Adipose tissue (tissue), 3 donors: ENCODE data around the gene CD81. TPM values are rescaled to one million over a fixed set of nuclear protein-coding genes. Genes with fewer than 3 reads are reported as not detected.

Experiments
- H3K27ac ChIP-seq: one replicate; pipeline ENCODE4 v1.5.1; 2013; ENCODE audit warnings: low read depth, low read length
- WGBS, 3 donors: extraction: QIAGEN DNeasy Blood & Tissue Kit; methylation state at CpG; one replicate each; pipeline ENCODE4 v1.1.7; 2013; 5-methylcytosine and 5-hydroxymethylcytosine counted together
- polyA plus RNA-seq, 3 donors: library from polyadenylated mRNA; stranded (reverse); fragments of 200-250 nt; gene quantifications; one replicate each; pipeline ENCODE4 v1.2.3, GENCODE V29; 2013
- donor health status: healthy with polysubstance abuse.
- donor health status: Bipolar disorder and iron deficiency.
- donor health status: healthy.

CD81 gene
- polyA plus RNA-seq, 3 donors = 296 to 1,314 (median 632) TPM

- WGBS, 3 donors = 92 to 97% (median 95%) methylated on average over 7 of the region's 7 CpGs
- H3K27ac ChIP-seq = no peak overlapping the region
Measured at GRCh38 chr11:2368178-2368850, 8.8 kb upstream of the CD81 start.

DNA sequence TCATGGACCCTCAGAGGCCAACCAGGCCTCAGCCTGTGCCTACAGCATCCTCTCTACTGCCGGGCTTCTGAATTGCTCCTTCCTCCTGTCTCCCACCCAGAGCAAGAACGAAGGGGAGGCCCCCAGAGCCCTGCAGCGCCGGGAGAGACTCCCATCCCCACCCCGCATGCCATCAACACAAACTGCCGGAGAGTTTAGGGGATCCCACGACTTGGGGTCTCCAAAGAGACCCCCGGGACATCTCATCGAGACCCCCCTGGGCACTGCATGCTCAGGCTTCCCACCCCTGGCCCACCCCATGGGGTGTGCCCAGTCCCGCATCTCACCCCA, 8.3 kb upstream of the CD81 start:
- H3K27ac ChIP-seq = no peak overlapping the region
- WGBS, 3 donors = 78 to 87% (median 85%) methylated on average over 10 of the region's 10 CpGs

DNA sequence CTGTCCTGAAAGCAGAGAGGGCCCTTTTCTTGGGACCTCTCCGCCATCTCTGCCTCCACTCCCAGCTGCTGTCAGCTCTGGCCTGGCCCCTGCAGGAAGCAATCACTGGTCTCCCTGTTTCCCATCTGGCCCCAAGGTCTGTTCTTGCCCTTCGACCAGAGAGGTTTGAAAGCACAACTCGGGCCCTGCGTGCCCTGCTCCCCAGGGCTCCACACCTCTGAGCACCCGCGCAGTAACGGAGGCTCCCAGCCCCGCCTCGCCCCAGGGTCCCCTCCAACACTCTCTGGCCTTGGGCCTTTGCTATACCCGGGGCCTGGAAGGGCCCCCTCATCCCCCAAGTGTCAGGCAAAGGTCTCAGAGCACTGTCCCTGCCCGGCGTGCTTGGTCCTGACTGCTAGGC, 7.8 kb upstream of the CD81 start:
- 79 to 90% (median 82%) methylated on average over 12 of the region's 12 CpGs for WGBS, 3 donors

GRCh38 chr11:2369896-2370295, 7.2 kb upstream of the CD81 start:
- WGBS, 3 donors = 61 to 80% (median 79%) methylated on average over 9 of the region's 9 CpGs
- no peak overlapping the region for H3K27ac ChIP-seq

More for the DNA sequence above, 7.8 kb upstream of the CD81 start:
- no peak overlapping the region for H3K27ac ChIP-seq

- no peak overlapping the region for H3K27ac ChIP-seq
- WGBS, 3 donors = 90 to 96% (median 95%) methylated on average over 15 of the region's 15 CpGs
Measured at GRCh38 chr11:2374456-2375201, 2.5 kb upstream of the CD81 start.

DNA sequence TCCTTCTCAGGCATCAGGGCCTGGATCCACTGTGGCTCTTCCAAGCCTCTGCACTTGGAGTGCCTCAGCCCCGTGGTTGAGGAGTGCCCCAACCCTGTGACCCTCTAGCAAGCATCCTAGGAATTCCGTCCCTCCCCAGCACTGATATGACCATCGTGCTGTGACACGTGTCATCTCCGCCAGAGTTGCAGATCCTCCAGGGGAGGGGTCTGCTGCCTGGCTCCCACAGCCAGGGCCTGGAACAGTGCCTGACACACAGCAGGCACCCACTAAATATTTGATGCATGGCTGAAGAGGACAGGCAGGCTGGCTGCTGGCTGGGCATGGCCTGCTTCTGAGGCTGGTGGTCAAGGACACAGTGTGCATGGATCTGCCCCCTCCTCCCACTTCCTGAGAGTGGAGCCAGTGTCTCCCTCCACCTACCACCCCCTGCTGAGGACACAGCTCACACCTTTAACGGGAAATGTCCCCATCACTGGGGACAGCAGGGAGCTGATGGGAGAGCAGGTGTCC, 1.7 kb upstream of the CD81 start:
- H3K27ac ChIP-seq = no peak overlapping the region
- 51 to 80% (median 79%) methylated on average over 6 of the region's 6 CpGs for WGBS, 3 donors

GRCh38 chr11:2375964-2376551, 1.1 kb upstream of the CD81 start:
- no peak overlapping the region for H3K27ac ChIP-seq

DNA sequence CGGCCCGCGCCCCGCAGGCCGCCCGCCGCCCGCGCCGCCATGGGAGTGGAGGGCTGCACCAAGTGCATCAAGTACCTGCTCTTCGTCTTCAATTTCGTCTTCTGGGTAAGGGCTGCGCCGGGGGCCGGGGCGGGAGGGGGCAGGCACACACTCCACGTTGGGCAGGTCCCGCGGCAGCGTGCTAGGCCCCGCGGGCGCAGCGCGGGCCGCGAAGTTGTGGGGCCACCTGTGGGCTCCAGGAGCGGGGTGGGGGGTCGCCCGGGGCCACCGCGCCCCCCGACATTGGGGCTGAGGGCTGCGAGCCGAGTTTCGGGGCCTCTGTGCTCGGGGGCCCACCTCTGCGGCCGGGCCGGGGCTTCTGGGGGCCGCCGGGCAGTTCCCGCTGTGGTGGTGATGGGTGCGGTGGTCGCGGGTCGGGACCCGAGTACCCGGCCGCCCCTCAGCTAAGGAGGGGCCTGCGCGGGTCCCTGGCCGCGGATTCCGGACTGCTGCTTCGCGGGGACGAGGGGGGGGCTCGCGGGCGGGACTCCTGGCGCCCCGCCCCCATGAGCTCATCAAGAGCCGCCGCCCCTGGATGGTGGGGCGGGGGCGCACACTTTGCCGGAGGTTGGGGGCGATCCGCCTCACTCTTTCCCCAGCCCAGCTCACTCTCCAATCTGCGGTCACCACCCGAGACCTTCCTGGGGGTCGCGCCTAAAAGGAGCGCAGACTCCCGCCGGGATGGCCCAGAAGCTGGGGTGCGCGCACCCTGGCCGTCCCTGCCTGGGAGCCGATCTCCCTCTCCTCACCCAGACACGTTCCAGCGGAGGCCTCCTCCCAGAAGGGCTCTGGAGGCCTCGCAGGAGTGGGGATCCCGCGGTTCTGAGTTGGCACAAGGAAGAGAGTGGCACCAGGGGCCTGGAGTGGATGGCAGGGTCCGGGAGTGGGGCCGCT, 667 bp downstream of the CD81 start:
- 0 to 1% (median 0%) methylated on average over 64 to 88 of the region's 88 CpGs for WGBS, 3 donors

More at GRCh38 chr11:2375964-2376551, 1.1 kb upstream of the CD81 start:
- WGBS, 3 donors = 29 to 95% (median 87%) methylated on average over 16 of the region's 16 CpGs

DNA sequence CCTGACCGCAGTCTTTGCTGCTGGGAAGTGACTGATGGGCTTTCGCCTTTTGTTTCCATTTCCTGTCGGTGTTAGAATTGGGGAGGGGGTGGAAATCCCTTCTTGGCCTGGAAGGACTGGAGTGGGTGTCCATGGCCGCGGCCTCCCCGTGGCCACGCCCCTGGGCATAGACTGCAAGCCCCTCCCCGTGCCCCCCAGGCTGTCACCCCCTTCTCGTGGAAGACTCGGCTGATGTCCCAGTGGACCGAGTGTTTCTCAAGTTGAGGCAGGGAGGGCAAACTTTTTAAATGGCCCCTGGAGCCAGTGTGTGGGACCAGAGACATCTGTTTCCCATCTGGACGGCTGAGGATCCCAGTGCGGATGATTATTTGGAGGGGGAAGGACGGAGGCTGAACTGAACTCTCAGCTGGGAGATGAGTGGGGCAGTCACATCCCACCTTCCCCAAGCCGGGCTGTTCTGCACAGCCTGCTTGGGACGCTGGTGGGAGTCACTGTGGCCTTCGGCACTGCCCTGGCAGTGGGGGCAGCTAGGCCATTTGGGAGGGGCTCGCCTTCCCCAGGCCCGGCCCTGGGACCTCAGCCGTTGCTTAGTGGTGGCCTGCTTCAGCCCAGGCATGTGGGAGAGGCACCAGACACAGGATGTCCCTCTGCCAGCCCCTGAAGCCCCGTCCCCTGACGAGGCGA, 1.6 kb downstream of the CD81 start:
- peak overlapping the region; percentile 88 for H3K27ac ChIP-seq
- 5 to 21% (median 15%) methylated on average over 23 of the region's 23 CpGs for WGBS, 3 donors

More for the DNA sequence above, 667 bp downstream of the CD81 start:
- peak overlapping the region; percentile 88 for H3K27ac ChIP-seq

GRCh38 chr11:2379466-2380174, 2.5 kb downstream of the CD81 start:
- WGBS, 3 donors = 51 to 69% (median 57%) methylated on average over 11 of the region's 11 CpGs
- H3K27ac ChIP-seq = peak overlapping the region; percentile 21

DNA sequence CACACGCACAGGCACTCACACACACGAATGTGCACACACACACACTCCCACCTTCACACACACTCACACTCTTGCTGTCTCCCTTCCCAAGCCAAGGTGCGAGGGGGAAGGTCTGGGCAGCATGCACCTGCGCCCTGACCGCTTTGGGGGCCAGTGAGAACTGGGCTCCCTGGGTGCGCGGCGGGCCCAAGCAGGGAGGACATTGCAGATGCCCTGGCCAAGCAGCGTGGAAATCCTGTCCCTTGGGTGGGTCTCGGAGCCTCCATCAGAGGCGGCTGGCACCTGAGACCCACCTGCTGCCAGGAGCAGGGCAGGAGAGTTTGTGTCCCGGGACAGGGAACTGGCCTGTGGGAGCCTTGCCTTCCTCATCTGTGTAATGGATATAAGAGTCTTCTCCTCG, 3.3 kb downstream of the CD81 start:
- peak overlapping the region; percentile 29 for H3K27ac ChIP-seq
- WGBS, 3 donors = 58 to 69% (median 66%) methylated on average over 13 of the region's 13 CpGs

DNA sequence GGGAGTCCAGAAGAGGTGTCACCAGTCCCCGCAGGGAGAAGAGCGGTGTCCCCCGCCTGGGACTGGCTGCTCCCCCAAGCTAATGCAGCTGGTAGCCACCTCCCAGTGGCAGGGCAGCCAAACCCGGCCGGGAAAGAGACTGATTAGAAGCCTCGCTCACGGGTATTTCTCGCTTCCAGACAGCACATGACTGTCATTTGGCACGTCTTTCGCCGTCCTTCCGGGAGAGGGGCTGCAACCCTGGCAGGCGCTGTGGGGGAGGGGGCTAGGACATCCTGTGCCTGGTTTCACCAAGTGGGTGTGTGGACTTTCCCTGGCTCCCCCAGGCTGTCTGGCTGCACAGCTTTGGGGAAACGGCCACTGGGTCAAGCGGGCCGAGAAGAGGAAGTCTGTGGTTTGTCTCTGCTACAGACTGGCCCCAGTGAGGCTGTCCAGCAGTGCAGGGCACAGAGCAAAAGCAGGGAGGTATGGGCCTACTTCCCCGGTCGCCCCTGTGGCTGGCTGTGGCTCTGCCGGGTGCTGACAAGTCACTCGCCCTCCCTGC, 3.8 kb downstream of the CD81 start:
- 39 to 70% (median 40%) methylated on average over 20 of the region's 20 CpGs for WGBS, 3 donors
- H3K27ac ChIP-seq = peak overlapping the region; percentile 29

- WGBS, 3 donors = 80 to 85% (median 82%) methylated on average over 11 of the region's 11 CpGs
- H3K27ac ChIP-seq = no peak overlapping the region
Measured at GRCh38 chr11:2381494-2382128, 4.5 kb downstream of the CD81 start.

GRCh38 chr11:2382129-2382517, 5.0 kb downstream of the CD81 start:
- no peak overlapping the region for H3K27ac ChIP-seq
- WGBS, 3 donors = 49 to 72% (median 54%) methylated on average over 11 of the region's 11 CpGs

GRCh38 chr11:2382936-2383851, 6.1 kb downstream of the CD81 start:
- WGBS, 3 donors = 36 to 54% (median 41%) methylated on average over 25 to 26 of the region's 26 CpGs

More at GRCh38 chr11:2382936-2383851, 6.1 kb downstream of the CD81 start:
- no peak overlapping the region for H3K27ac ChIP-seq
